Smooth muscle cell (in vitro differentiated cells): ENCODE measurements around the gene SBNO1. TPM values are rescaled to one million over a fixed set of nuclear protein-coding genes. Genes with fewer than 3 reads are reported as not detected.
"Not testable (repeated sequence)": the region's sequence is repeated elsewhere in the genome, so short reads cannot be mapped to it uniquely, and the experiment has no call there.

Experiments
- DNase-seq: peaks from one replicate; lab custom pipeline; 2025; ENCODE audit not compliant: unreplicated experiment; lab: John Stamatoyannopoulos, UW
- H2AFZ ChIP-seq: fragments of 200-600 bp; sonication (generic); 2 replicates; pipeline ENCODE4 v1.6.0; 2016; ENCODE audit warnings: antibody characterized with exemption, low read depth, mild to moderate bottlenecking
- H3F3A ChIP-seq: fragments of 200-600 bp; sonication (generic); 2 replicates; pipeline ENCODE4 v1.6.0; 2017; ENCODE audit warnings: antibody characterized with exemption, low read depth
- H3K27ac ChIP-seq: fragments of 200-600 bp; sonication (generic); 2 replicates; pipeline ENCODE4 v1.5.1; 2016; ENCODE audit warnings: low read depth, mild to moderate bottlenecking
- H3K27me3 ChIP-seq: fragments of 200-600 bp; sonication (generic); 2 replicates; pipeline ENCODE4 v1.6.1; 2016; ENCODE audit warnings: low read depth, mild to moderate bottlenecking
- H3K36me3 ChIP-seq: fragments of 200-600 bp; sonication (generic); 2 replicates; pipeline ENCODE4 v1.5.1; 2016; ENCODE audit warnings: low read depth
- H3K4me1 ChIP-seq: fragments of 200-600 bp; sonication (generic); 2 replicates; pipeline ENCODE4 v1.5.1; 2016; ENCODE audit warnings: low read depth
- H3K4me2 ChIP-seq: fragments of 200-600 bp; sonication (generic); 2 replicates; pipeline ENCODE4 v1.6.0; 2016; ENCODE audit warnings: mild to moderate bottlenecking
- H3K4me3 ChIP-seq: fragments of 200-600 bp; sonication (generic); 2 replicates; pipeline ENCODE4 v1.5.1; 2016; ENCODE audit warnings: mild to moderate bottlenecking
- H3K79me2 ChIP-seq: fragments of 200-600 bp; sonication (generic); 2 replicates; pipeline ENCODE4 v1.6.0; 2016; ENCODE audit warnings: low read depth, mild to moderate bottlenecking
- H3K9ac ChIP-seq: fragments of 200-600 bp; sonication (generic); 2 replicates; pipeline ENCODE4 v1.6.0; 2016; ENCODE audit warnings: low read depth
- H3K9me3 ChIP-seq: fragments of 200-600 bp; sonication (generic); replicated peaks from 2 replicates; pipeline ENCODE4 v1.5.1; 2016; ENCODE audit warnings: low read depth
- H4K20me1 ChIP-seq: fragments of 200-600 bp; sonication (generic); 2 replicates; pipeline ENCODE4 v1.6.0; 2016; ENCODE audit warnings: low read depth
- CTCF ChIP-seq: fragments of 200-600 bp; sonication (generic); IDR thresholded peaks from 2 replicates; pipeline ENCODE4 v1.5.1; 2017; ENCODE audit warnings: borderline replicate concordance, mild to moderate bottlenecking, antibody characterized with exemption; ENCODE audit not compliant: insufficient read depth, poor library complexity, severe bottlenecking
- WGBS: methylation state at CpG from one replicate; pipeline ENCODE4 v1.1.7; 2016; ENCODE audit warnings: low lambda C conversion rate; 5-methylcytosine and 5-hydroxymethylcytosine counted together
- polyA plus RNA-seq: library from polyadenylated mRNA; unstranded; fragments of >200 nt; fragmentation: Nextera tagmentation; extraction: Ambion mirVana; gene quantifications from 2 replicates; pipeline ENCODE4 v1.2.1, GENCODE V29; 2016
- total RNA-seq: library from RNA; depleted of rRNA; stranded (reverse); fragments of >200 nt; gene quantifications from 2 replicates; pipeline ENCODE4 v1.2.3, GENCODE V29; 2014

The SBNO1 gene
- total and polyA plus RNA-seq, 2 experiments from 2014 or later, result 14.6 to 24.5 TPM

GRCh38 chr12:123369229-123369628 lies 4.6 kb upstream of the SBNO1 start:
- Histone ChIP-seq H3K9me3 (no peaks in the 10 kb centered on the region), H3K4me1 (peaks cover 6% of the 10 kb centered on the region)

GRCh38 chr12:123368431-123368830 lies 3.8 kb upstream of the SBNO1 start:
- not testable (repeated sequence) for H3K36me3 ChIP-seq, H3K4me3 ChIP-seq, H3F3A ChIP-seq, H3K9me3 ChIP-seq, H2AFZ ChIP-seq, H3K4me2 ChIP-seq, H3K4me1 ChIP-seq, H3K27ac ChIP-seq, H3K9ac ChIP-seq, H3K27me3 ChIP-seq, DNase-seq
- 95% methylated on average over 7 of the region's 7 CpGs for WGBS
- Histone ChIP-seq H3K79me2 (peaks cover 12% of the 10 kb centered on the region), H4K20me1 (peaks cover 11% of the 10 kb centered on the region)

More at GRCh38 chr12:123369229-123369628, 4.6 kb upstream of the SBNO1 start:
- Histone ChIP-seq H3K4me3 (no peak overlapping the region), H2AFZ (no peak overlapping the region), H3K79me2 (peaks cover 4% of the 10 kb centered on the region), H3K36me3 (no peaks in the 10 kb centered on the region), H4K20me1 (peaks cover 3% of the 10 kb centered on the region), H3K27me3 (no peaks in the 10 kb centered on the region), H3K9ac (no peak overlapping the region), H3K27ac (no peak overlapping the region), H3F3A (peaks cover 6% of the 10 kb centered on the region), H3K4me2 (no peak overlapping the region)
- no peak for DNase-seq
- TF ChIP-seq CTCF, result no peak
- WGBS, result 95% methylated on average over 5 of the region's 5 CpGs

DNA sequence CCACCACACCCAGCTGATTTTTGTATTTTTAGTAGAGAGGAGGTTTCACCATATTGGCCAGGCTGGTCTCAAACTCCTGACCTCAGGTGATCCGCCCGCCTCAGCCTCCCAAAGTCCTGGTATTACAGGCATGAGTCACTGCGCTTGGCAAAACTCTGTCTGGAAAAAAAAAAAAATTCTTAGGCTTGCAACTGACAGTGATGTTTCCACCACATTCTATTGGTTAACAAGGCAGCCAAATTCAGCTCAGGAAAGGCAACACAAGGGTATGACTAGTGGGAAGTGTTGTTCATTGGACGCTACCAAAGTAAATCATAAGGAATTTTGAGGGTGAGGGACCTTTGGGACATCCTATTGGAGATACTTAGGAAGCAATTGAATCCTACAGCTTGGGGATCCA lies 2.9 kb upstream of the SBNO1 start:
- H3K4me1 ChIP-seq, result peaks cover 15% of the 10 kb centered on the region
- H3F3A ChIP-seq, result peaks cover 8% of the 10 kb centered on the region
- H3K79me2 ChIP-seq, result peaks cover 21% of the 10 kb centered on the region
- H3K36me3 ChIP-seq, result no peaks in the 10 kb centered on the region
- WGBS, result 98% methylated on average over 4 of the region's 4 CpGs
- DNase-seq, result no peak
- H3K4me3 ChIP-seq, result no peak overlapping the region
- no peak overlapping the region for H3K27ac ChIP-seq
- no peak overlapping the region for H3K4me2 ChIP-seq
- no peaks in the 10 kb centered on the region for H3K27me3 ChIP-seq
- no peaks in the 10 kb centered on the region for H3K9me3 ChIP-seq
- H4K20me1 ChIP-seq, result peaks cover 21% of the 10 kb centered on the region
- TF ChIP-seq CTCF, result no peak
- H3K9ac ChIP-seq, result no peak overlapping the region
- H2AFZ ChIP-seq, result no peak overlapping the region

DNA sequence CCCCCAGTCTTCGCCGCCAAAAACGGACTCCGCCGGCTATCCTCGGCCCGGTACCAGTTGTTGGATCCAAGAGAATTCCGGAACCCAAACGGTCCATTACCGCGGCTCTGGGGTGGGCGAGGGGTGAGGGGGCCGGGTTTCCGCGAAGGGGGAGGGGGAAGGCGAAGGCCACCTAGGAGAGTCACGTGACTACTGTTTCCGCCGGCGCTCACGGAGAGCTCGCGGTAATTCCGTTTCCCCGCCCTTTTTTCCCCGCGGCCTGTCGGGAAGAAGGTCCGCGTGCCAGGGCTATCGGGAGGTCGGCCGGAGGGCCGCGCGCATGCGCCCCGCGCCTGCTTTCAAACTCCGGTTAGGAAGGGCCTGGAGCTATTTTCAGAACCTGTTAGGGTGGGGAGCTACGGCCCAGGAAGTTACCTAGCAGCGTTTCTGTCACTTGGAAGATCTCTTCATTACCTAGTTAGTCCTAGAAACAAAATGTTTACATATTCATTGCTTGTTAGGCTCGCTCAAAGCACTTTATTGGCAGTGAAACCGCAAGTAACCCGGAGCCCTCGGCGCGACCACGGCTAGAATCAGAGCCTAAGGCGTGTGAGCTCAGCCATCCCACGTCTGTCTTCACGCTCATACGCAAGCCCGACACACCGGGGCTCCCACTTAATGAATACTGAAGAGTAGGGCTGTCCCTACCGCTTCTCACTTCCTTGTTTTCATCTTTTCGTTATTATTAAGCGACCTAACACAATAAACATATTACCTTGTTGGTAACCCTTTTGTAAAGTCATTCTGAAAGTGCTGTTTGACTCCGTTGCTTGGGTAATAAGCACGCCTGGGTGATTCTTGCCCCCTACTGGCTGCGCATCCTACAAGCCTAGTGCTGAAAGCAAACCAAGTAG lies 624 bp upstream of the SBNO1 start:
- peaks cover 43% of the 10 kb centered on the region for H4K20me1 ChIP-seq
- peaks cover 15% of the 10 kb centered on the region for H3K4me1 ChIP-seq
- no peaks in the 10 kb centered on the region for H3K27me3 ChIP-seq
- 1% methylated on average over 53 of the region's 61 CpGs for WGBS
- peak overlapping the region; percentile 99 for H3K4me2 ChIP-seq
- no peaks in the 10 kb centered on the region for H3K36me3 ChIP-seq
- peak; percentile 64 for TF ChIP-seq CTCF
- H3K9ac ChIP-seq, result peak overlapping the region; percentile 94
- peak; percentile 99 for DNase-seq
- H2AFZ ChIP-seq, result peak overlapping the region; percentile 76
- H3K27ac ChIP-seq, result peak overlapping the region; percentile 87
- H3K79me2 ChIP-seq, result peaks cover 44% of the 10 kb centered on the region
- H3K9me3 ChIP-seq, result no peaks in the 10 kb centered on the region
- H3F3A ChIP-seq, result peaks cover 8% of the 10 kb centered on the region
- peak overlapping the region; percentile 99 for H3K4me3 ChIP-seq
